Subcutaneous adipose tissue (tissue), 4 donors: ENCODE data around the gene CLASP1. TPM values are rescaled to one million over a fixed set of nuclear protein-coding genes. Genes with fewer than 3 reads are reported as not detected.

ENCODE experiments used
- total RNA-seq, 4 donors: library from RNA; depleted of rRNA; stranded (reverse); fragments of >200 nt; gene quantifications; one replicate each; pipeline ENCODE4 v1.1.0, GENCODE V29; 2016
- TF ChIP-seq, protein P1 (sequence below): fragments of 450-650 bp; IDR thresholded peaks from one replicate; pipeline ENCODE4 v1.5.1; 2016; ENCODE audit warnings: low read depth, mild to moderate bottlenecking, control low read depth, antibody characterized with exemption, moderate library complexity

Gene CLASP1
- total RNA-seq, 4 donors from 2014 or later, result 94.0 to 166 (median 112) TPM

DNA sequence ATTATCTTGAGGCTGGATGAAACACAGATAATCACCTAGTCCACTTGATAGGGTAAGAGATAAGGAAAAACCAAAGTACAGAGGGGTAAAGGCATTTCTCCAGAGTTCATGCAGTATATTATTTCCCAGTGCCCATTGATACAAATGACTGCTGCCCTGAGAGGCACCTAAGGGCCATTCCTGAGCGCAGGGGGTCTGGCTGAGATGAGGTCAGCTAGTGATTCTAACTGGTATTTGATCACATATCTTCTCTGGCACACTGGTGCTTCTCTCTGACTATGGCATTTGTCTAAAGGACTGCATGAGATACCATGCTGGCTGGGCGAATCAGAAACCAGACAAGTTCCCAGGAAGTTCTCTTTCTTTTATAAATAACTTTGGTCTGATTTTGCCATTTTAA is 291.0 kb downstream of the CLASP1 start:
- TF ChIP-seq, protein P1, sequence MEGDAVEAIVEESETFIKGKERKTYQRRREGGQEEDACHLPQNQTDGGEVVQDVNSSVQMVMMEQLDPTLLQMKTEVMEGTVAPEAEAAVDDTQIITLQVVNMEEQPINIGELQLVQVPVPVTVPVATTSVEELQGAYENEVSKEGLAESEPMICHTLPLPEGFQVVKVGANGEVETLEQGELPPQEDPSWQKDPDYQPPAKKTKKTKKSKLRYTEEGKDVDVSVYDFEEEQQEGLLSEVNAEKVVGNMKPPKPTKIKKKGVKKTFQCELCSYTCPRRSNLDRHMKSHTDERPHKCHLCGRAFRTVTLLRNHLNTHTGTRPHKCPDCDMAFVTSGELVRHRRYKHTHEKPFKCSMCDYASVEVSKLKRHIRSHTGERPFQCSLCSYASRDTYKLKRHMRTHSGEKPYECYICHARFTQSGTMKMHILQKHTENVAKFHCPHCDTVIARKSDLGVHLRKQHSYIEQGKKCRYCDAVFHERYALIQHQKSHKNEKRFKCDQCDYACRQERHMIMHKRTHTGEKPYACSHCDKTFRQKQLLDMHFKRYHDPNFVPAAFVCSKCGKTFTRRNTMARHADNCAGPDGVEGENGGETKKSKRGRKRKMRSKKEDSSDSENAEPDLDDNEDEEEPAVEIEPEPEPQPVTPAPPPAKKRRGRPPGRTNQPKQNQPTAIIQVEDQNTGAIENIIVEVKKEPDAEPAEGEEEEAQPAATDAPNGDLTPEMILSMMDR, result no peak

DNA sequence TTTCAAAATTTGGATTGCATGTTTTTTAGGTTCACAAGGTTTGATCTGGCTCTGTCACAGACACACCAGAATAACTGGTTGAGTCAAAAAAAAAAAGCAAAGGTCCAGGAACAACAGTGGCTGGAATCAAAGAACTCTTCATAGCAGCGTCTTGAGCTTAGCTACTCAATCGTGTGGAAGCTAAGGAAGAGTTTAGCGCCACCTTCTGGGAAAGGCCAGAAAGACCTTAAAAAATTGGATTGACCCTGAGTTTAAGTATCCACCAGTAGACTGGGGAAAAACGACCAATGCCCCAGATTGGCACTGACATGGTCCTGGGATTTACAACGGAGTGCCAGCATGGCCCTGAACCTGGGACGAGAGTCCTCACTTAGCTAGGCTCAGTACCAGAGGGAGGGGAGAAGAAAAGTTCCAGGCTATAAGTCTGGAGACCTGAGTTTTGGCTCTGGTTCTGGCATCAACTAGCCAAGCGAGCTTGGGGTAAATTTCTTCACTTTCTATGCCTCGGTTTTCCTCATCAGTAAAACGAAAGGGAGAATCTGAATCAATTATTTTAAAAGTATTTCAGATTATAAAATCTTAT is 293.1 kb downstream of the CLASP1 start:
- TF ChIP-seq, protein P1, result no peak

DNA sequence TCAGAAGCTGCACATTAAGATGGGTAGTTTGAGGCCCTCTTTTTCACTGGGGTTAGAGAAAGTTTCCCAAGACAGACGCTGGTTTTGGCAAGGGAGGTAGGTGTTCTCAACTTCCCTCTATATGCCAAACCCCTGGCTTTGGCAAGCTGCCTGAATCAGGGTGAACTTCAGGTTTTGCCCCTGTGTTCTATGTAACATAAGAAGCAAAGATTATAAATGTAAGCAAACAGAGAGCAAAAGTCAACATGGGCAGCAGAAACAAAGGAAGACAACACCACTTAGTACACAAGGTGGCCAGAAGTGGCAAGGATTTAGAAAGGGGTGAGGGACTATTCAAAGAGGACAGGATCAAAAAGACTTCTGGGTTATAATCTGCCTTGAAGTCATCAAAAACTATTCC is 293.8 kb downstream of the CLASP1 start:
- TF ChIP-seq, protein P1, result no peak

DNA sequence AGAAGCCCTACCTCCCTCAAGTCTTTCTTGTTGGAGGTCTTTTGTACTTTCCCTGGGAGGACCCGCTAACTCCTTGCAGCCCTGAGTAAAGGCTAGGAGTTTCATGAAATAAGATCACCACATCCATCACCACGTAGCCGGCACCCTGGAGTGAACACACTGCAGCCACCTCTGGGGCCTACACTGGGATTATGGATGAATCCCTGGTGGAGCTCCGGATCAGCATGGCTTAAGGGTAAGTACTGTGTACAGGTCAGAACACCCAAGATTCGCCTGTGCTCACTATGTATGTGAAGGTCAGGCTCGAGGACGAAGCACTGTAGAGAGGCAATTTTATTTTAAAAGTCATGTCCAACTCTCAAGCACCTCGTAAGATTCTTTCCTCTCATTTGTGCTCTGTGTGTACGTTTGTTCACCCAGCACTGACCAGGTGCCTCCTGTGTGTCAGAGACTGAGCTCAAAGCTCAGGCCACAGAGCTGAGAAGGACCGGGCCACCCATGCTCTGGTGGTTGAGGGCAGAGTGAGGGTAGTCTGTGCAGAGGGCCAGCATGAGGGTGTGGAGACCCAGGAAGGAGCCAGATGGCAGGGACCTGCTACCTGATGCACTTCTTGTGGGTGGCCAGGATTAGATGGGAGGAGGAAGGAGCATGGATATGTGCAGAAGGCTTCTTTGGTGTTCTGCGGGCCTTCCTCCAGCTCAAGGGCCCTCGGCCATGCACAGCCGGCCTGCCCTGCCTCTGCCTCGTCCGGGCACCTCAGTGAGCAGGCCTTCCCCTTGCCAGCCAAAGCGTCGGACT is 297.5 kb downstream of the CLASP1 start:
- TF ChIP-seq, protein P1, result no peak

DNA sequence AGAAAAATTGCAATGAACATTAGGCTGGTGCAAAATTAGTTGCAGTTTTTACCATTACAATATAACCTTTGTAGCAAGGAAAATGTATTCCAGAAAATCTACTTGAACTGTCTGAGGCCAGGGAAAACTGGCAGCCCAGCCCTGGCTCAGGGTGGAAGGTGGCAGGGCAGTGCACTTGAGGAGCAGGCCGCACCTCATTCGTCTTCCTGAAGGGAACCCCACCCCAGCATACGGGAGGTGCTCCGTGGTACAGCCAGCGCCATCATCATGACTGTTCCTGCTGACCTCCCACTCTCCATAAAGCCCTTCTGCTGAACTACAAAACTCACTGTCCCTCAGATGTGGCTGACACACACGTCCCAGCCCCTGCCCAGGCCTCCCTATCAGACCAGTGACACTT is 298.4 kb downstream of the CLASP1 start:
- TF ChIP-seq, protein P1, result no peak

DNA sequence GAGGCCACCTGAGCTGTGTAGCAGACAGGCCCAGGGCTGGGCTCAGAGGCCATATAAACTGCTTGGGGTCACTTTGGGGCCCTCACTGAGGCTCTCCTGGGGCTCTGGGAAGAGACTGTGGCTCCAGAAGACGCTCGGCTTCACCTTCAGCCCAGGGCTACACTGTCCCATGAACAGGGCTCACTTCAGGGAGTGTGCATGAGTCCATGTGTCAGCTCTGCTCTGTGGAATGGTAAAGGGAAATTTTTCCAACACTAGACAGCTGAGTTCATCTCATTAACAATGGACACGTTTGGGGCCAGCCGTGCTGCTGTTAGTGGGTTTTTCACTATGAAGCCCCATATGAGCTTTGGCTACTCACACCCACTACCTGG is 298.9 kb downstream of the CLASP1 start:
- TF ChIP-seq, protein P1, result no peak

DNA sequence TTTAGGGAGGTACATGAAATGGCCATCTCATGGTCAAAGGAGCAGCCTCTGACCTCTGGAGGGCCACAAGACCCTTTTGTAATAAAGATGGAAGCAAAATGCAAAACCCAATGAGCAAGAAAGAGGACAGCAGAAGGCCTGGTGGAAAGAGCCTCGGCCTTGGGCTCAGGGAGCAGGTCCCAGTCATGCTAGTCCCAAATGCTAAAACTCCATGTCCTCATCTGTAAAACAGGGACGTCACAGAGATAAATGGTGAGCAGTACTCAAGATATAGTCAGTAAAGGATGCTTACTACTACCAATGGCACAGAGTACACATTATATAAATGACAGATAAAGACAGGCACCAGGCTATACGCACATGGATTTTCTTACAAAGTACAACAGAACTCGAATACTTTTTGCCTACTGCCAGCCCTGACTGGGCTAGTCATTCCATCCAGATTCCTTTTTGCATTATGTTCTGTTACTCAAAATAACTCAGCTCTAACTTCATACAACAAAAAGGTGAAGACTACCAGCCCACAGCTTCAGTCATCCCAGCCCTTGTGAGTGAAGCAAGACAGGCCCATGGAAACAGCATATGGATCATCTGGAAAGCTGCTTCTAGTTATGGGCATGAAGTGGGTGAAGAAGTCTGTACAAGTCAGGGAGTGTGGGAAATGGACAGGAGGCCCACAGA is 299.4 kb downstream of the CLASP1 start:
- TF ChIP-seq, protein P1, result no peak
